Spinal cord (tissue), 10 donors: ENCODE results near the gene ANXA11. TPM values are rescaled to one million over a fixed set of nuclear protein-coding genes. Genes with fewer than 3 reads are reported as not detected.

Experiments used
- DNase-seq, 6 donors: peaks; one replicate each; pipeline versions ENCODE4 v3.0.0 to v3.0.0-alpha.2; 2013 to 2015; ENCODE audit warnings: low spot score in 6 of 6, low read depth in 4 of 6
- H3K27ac ChIP-seq: one replicate; pipeline ENCODE4 v1.5.1; 2013; ENCODE audit warnings: low read depth, low read length, control low read depth
- H3K27me3 ChIP-seq: one replicate; pipeline ENCODE4 v1.6.1; 2013; ENCODE audit warnings: low read length; ENCODE audit not compliant: control insufficient read depth, insufficient read depth
- H3K36me3 ChIP-seq: one replicate; pipeline ENCODE4 v1.6.1; 2013; ENCODE audit warnings: low read length; ENCODE audit not compliant: control insufficient read depth, insufficient read depth
- H3K4me1 ChIP-seq: one replicate; pipeline ENCODE4 v1.6.1; 2013; ENCODE audit warnings: low read length; ENCODE audit not compliant: control insufficient read depth, insufficient read depth
- H3K4me3 ChIP-seq: one replicate; pipeline ENCODE4 v1.5.1; 2013; ENCODE audit warnings: low read depth, low read length, control low read depth
- H3K9me3 ChIP-seq: one replicate; pipeline ENCODE4 v1.6.1; 2013; ENCODE audit warnings: low read length; ENCODE audit not compliant: control insufficient read depth, insufficient read depth
- WGBS: methylation state at CpG from one replicate; pipeline ENCODE4 v1.1.5; 2013; ENCODE audit warnings: missing lambda C conversion rate; ENCODE audit not compliant: insufficient coverage; 5-methylcytosine and 5-hydroxymethylcytosine counted together
- polyA plus RNA-seq, 2 donors: library from polyadenylated mRNA; unstranded; fragments of 120-200 nt; gene quantifications; one replicate each; pipeline ENCODE4 v1.2.1, GENCODE V29; 2013; ENCODE audit not compliant: insufficient read length in 2 of 2
- total RNA-seq, 2 donors: library from RNA; depleted of rRNA in 1 of 2; stranded (reverse); fragments of 120-200 nt in 1 of 2; fragments of >200 nt in 1 of 2; gene quantifications; one replicate each; pipeline versions ENCODE4 v1.2.3 to v1.2.4, GENCODE V29; 2013 to 2014
- donor health status: healthy.

ANXA11 gene
- total and polyA plus RNA-seq, 4 donors, result 19.0 to 88.8 (median 25.9) TPM

GRCh38 chr10:80192553-80192952 is 12.8 kb downstream of the ANXA11 start:
- Histone ChIP-seq H3K27ac (no peak overlapping the region), H3K27me3 (no peaks in the 10 kb centered on the region), H3K36me3 (no peaks in the 10 kb centered on the region), H3K4me1 (no peaks in the 10 kb centered on the region), H3K4me3 (no peak overlapping the region), H3K9me3 (peaks cover 9% of the 10 kb centered on the region)
- DNase-seq, result no peak

- no peak for DNase-seq
- Histone ChIP-seq H3K4me3 (no peak overlapping the region), H3K27ac (no peak overlapping the region), H3K9me3 (peaks cover 9% of the 10 kb centered on the region), H3K36me3 (no peaks in the 10 kb centered on the region), H3K4me1 (no peaks in the 10 kb centered on the region), H3K27me3 (no peaks in the 10 kb centered on the region)
- 87% methylated on average over 15 of the region's 16 CpGs for WGBS
Observed at GRCh38 chr10:80191589-80192270, 13.6 kb downstream of the ANXA11 start.

- no peaks in the 10 kb centered on the region for H3K36me3 ChIP-seq
- no peak for DNase-seq
- peaks cover 9% of the 10 kb centered on the region for H3K9me3 ChIP-seq
- WGBS, result 98% methylated on average over 8 of the region's 9 CpGs
- H3K27me3 ChIP-seq, result no peaks in the 10 kb centered on the region
- no peak overlapping the region for H3K4me3 ChIP-seq
- H3K4me1 ChIP-seq, result no peaks in the 10 kb centered on the region
- H3K27ac ChIP-seq, result no peak overlapping the region
Observed at GRCh38 chr10:80188713-80189112, 16.6 kb downstream of the ANXA11 start.

DNA sequence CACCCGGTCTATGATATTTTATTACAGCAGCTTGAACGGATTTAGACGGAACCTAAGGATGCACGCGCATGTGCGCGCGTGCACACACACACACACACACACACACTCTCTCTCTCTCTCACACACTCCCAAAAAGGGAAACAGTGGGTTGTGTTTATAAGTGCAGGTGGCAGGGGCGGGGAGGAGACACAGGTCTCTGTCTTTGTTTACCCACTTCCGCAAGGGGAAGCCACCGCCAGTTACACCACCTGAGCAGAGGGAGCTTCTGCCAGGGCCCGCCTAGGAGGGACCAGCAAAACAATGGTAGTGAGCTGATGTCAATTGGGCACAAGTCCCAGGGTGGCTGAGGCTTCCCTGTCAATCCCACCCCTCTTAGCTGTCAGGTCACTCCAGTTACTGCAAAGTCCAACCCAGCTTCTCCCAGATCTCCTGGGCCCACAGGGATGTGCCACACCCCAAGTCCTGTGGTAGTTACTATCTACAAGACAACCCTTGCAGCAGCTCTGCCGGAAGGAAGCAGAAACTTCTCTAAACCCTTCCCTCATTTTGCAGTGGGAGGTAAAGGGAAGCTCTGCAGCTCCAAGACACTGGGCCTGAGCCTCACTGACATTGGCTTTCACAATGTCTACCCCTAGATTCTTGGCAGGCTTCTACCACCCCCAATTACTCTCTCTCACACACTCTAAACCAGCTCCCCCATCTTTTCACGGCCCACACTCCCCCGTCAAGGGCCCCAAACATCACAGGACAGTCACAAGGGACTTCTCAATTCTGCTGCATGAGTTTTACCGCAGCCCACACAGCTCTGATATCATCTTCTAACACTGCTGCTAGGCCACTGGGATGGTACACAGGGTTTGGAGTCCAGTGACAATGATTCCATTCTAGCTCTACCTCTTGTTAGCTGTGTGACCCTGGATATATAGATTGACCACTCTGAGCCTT is 17.6 kb downstream of the ANXA11 start:
- Histone ChIP-seq H3K27ac (no peak overlapping the region), H3K4me3 (no peak overlapping the region), H3K4me1 (no peaks in the 10 kb centered on the region), H3K36me3 (no peaks in the 10 kb centered on the region), H3K27me3 (no peaks in the 10 kb centered on the region), H3K9me3 (peaks cover 7% of the 10 kb centered on the region)
- no peak for DNase-seq
- 87% methylated on average over 4 of the region's 16 CpGs for WGBS

DNA sequence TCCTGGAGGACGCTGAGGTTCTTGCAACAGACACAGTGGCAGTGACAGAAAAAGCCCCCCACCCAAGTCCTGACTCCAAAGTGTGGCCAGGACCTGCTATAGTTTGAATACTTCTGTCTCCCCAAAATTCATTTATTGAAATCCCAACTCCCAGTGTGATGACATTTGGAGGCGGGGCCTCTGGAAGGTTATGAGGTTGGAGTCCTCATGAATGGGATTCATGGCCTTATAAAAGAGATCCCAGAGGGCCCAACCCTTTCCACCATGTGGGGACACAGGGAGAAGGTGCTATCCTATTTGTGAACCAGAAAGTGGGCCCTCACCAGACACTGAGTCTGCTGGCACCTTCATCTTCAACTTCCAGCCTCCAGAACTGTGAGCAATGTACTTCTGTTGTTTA is 18.3 kb downstream of the ANXA11 start:
- WGBS, result 100% methylated on average over 1 of the region's 2 CpGs
- no peaks in the 10 kb centered on the region for H3K4me1 ChIP-seq

DNA sequence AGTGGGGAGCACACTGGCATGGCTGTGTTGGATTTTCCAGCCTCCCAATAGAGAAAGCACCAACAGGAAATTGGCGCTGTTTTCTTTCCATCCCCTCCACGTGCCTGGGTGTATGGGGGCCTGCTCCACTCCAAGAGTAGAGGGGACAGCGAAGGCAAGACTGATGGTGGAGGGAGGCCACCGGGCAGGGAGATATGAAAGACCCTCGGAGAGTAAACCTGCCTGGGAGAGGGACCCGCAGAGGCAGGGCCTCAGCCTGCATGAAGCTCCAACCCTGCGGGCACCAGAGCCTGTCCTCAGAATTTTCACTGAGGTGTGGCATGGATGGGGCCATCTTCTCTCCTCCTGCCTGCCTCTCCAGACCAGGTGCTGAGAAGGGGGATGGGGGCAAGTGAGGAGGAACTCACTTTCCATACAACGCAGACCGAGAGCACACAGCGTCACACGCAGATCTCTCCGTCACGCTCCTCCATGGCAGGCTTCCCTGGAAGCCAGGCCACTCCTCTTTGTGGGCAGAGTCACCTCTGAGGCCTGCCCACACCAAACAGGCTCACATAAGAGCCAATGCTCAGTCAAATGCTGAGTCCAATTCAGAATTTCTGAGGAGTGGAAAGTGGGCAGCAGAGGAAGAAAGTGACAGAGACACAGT is 18.8 kb downstream of the ANXA11 start:
- H3K4me1 ChIP-seq, result no peaks in the 10 kb centered on the region
- H3K9me3 ChIP-seq, result no peaks in the 10 kb centered on the region
- no peak overlapping the region for H3K27ac ChIP-seq
- no peak overlapping the region for H3K4me3 ChIP-seq
- no peaks in the 10 kb centered on the region for H3K27me3 ChIP-seq
- no peak for DNase-seq
- 65% methylated on average over 10 of the region's 13 CpGs for WGBS
- H3K36me3 ChIP-seq, result no peaks in the 10 kb centered on the region

More for the DNA sequence above, 18.3 kb downstream of the ANXA11 start:
- no peak overlapping the region for H3K27ac ChIP-seq
- no peaks in the 10 kb centered on the region for H3K36me3 ChIP-seq
- H3K9me3 ChIP-seq, result peaks cover 2% of the 10 kb centered on the region
- H3K4me3 ChIP-seq, result no peak overlapping the region
- DNase-seq, result no peak
- no peaks in the 10 kb centered on the region for H3K27me3 ChIP-seq

GRCh38 chr10:80185578-80186299 is 19.6 kb downstream of the ANXA11 start:
- WGBS, result no CpG with 5 or more reads among the region's 5 CpGs
- Histone ChIP-seq H3K36me3 (no peaks in the 10 kb centered on the region), H3K4me1 (no peaks in the 10 kb centered on the region), H3K4me3 (no peak overlapping the region), H3K9me3 (no peaks in the 10 kb centered on the region), H3K27ac (no peak overlapping the region), H3K27me3 (no peaks in the 10 kb centered on the region)
- no peak for DNase-seq

DNA sequence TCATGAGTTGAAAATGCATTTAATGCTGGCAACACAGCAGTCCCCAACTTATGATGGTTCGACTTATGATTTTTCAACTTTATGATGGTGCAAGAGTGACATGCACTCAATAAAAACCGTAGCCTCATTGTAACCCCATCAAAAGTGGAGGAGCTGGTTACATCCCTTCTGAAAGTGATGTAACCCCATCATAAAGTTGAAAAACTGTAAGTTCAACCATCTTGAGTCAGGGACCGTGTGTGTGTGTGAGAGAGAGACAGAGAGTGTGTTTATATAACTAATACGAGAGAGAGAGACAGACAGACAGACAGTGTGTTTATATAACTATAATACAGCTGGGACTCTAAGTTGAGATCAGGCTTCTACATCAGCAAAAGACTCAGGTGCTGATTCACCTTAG is 21.0 kb downstream of the ANXA11 start:
- WGBS, result 100% methylated on average over 1 of the region's 4 CpGs
- no peaks in the 10 kb centered on the region for H3K36me3 ChIP-seq
- DNase-seq, result no peak
- no peaks in the 10 kb centered on the region for H3K4me1 ChIP-seq
- H3K27ac ChIP-seq, result no peak overlapping the region
- H3K27me3 ChIP-seq, result no peaks in the 10 kb centered on the region
- no peaks in the 10 kb centered on the region for H3K9me3 ChIP-seq
- H3K4me3 ChIP-seq, result no peak overlapping the region

DNA sequence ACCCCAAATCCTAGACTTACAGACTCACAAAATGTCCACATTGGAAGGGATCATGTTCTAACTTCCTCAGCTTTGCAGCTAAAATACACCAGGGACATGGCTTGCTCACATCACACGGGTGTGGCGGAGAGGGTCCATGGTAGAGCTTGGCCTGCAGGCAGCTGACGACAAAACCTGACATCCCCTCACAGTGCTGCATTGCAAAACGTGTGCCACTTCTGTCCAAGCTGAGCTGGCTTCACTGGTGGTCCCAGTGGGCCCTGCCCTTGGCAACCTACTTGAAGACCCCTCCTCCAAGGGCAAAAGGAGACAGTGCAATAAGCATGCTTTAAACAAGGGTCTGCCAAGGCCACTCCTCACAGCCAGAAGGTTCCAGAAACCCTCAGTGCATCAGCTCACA is 21.9 kb downstream of the ANXA11 start:
- H3K27me3 ChIP-seq, result no peaks in the 10 kb centered on the region
- no peaks in the 10 kb centered on the region for H3K9me3 ChIP-seq
- H3K27ac ChIP-seq, result no peak overlapping the region
- no peak for DNase-seq
- H3K36me3 ChIP-seq, result no peaks in the 10 kb centered on the region
- WGBS, result 100% methylated on average over 4 of the region's 4 CpGs
- no peaks in the 10 kb centered on the region for H3K4me1 ChIP-seq
- H3K4me3 ChIP-seq, result no peak overlapping the region
